IMR-90 (cell line): ENCODE results near the gene SEPTIN5. TPM values are rescaled to one million over a fixed set of nuclear protein-coding genes. Genes with fewer than 3 reads are reported as not detected.

Experiments
- ATAC-seq: fragments of 200-7000 bp; cut with Tn5 transposase; 2 replicates; pipeline ENCODE4 v1.9.1; 2020; ENCODE audit warnings: low read depth, mild to moderate bottlenecking, moderate library complexity
- BruUV-seq: library from RNA; stranded (reverse); fragments of 400-500 nt; replicated peaks from 2 replicates; lab custom pipeline; 2021; lab: Mats Ljungman, UMichigan
- CTCF ChIA-PET: fragments of 300-600 bp; formaldehyde crosslinking; extraction: SDS; loops from one replicate; lab custom pipeline; 2021; ENCODE audit warnings: antibody characterized with exemption; lab: Yijun Ruan, JAX
- POLR2A ChIA-PET: fragments of 300-600 bp; sonication (Branson Sonifier 250); formaldehyde crosslinking; loops from one replicate; lab custom pipeline; 2022; ENCODE audit warnings: antibody characterized with exemption; ENCODE audit not compliant: unreplicated experiment; lab: Charles Lee
- DNase-seq: peaks from one replicate; pipeline ENCODE4 v3.0.0; 2013
- H2AFZ ChIP-seq: replicated peaks from 2 replicates; pipeline ENCODE3; 2013; ENCODE audit warnings: low read length, mild to moderate bottlenecking; ENCODE audit not compliant: poor library complexity
- H2AK5ac ChIP-seq: 2 replicates; pipeline ENCODE4 v1.6.1; 2013; ENCODE audit warnings: low read depth, low read length, inconsistent platforms
- H2AK9ac ChIP-seq: replicated peaks from 2 replicates; pipeline ENCODE3; 2013; ENCODE audit warnings: mild to moderate bottlenecking, low read depth, low read length, moderate library complexity; ENCODE audit not compliant: poor library complexity
- H2BK120ac ChIP-seq: 2 replicates; pipeline ENCODE4 v1.6.1; 2013; ENCODE audit warnings: low read depth, low read length, inconsistent platforms
- H2BK15ac ChIP-seq: 3 replicates; pipeline ENCODE4 v1.6.1; 2013; ENCODE audit warnings: low read depth, low read length, inconsistent platforms
- H2BK20ac ChIP-seq: 2 replicates; pipeline ENCODE4 v1.6.1; 2013; ENCODE audit warnings: low read depth, mild to moderate bottlenecking, inconsistent platforms, low read length, moderate library complexity
- H2BK5ac ChIP-seq: 2 replicates; pipeline ENCODE4 v1.6.1; 2013; ENCODE audit warnings: mild to moderate bottlenecking, low read depth, low read length, inconsistent platforms; ENCODE audit not compliant: poor library complexity, severe bottlenecking
- H3K14ac ChIP-seq: replicated peaks from 2 replicates; pipeline ENCODE4 v1.6.1; 2013; ENCODE audit warnings: low read depth, low read length, inconsistent platforms
- H3K18ac ChIP-seq: 2 replicates; pipeline ENCODE4 v1.6.1; 2013; ENCODE audit warnings: low read depth, low read length, control low read depth
- H3K23ac ChIP-seq: 2 replicates; pipeline ENCODE4 v1.6.1; 2013; ENCODE audit warnings: low read depth, low read length, inconsistent platforms
- H3K27ac ChIP-seq: 2 replicates; pipeline ENCODE4 v1.5.1; 2013; ENCODE audit warnings: mild to moderate bottlenecking, control low read depth, low read length; ENCODE audit not compliant: insufficient read depth
- H3K27me3 ChIP-seq: 2 replicates; pipeline ENCODE4 v1.6.1; 2013; ENCODE audit warnings: low read length; ENCODE audit not compliant: control insufficient read depth, insufficient read depth
- H3K36me3 ChIP-seq: 2 replicates; pipeline ENCODE4 v1.6.1; 2013; ENCODE audit warnings: low read length, mixed read lengths; ENCODE audit not compliant: control insufficient read depth, insufficient read depth
- H3K4ac ChIP-seq: 2 replicates; pipeline ENCODE4 v1.6.1; 2013; ENCODE audit warnings: low read depth, low read length, inconsistent platforms
- H3K4me1 ChIP-seq: 2 replicates; pipeline ENCODE4 v1.6.1; 2013; ENCODE audit warnings: low read length, mixed read lengths; ENCODE audit not compliant: control insufficient read depth, insufficient read depth
- H3K4me2 ChIP-seq: 2 replicates; pipeline ENCODE4 v1.6.1; 2013; ENCODE audit warnings: low read depth, mild to moderate bottlenecking, control low read depth, low read length, moderate library complexity
- H3K4me3 ChIP-seq: 2 replicates; pipeline ENCODE4 v1.5.1; 2013; ENCODE audit warnings: low read depth, mild to moderate bottlenecking, control low read depth, low read length, moderate library complexity; ENCODE audit not compliant: insufficient read depth
- H3K56ac ChIP-seq: 2 replicates; pipeline ENCODE4 v1.6.1; 2013; ENCODE audit warnings: low read length, inconsistent platforms; ENCODE audit not compliant: insufficient read depth; ENCODE audit errors: extremely low read depth
- H3K79me1 ChIP-seq, 2 experiments: 2 replicates each; pipeline ENCODE4 v1.6.1; 2013; ENCODE audit warnings: low read length in 2 of 2, inconsistent platforms in 1 of 2, low read depth in 1 of 2
- H3K9ac ChIP-seq: 2 replicates; pipeline ENCODE4 v1.6.1; 2013; ENCODE audit warnings: low read depth, low read length, control low read depth
- H3K9me1 ChIP-seq: 2 replicates; pipeline ENCODE4 v1.6.1; 2013; ENCODE audit warnings: low read length, inconsistent platforms; ENCODE audit not compliant: insufficient read depth
- H3K9me3 ChIP-seq: 2 replicates; pipeline ENCODE4 v1.6.1; 2013; ENCODE audit warnings: low read length; ENCODE audit not compliant: control insufficient read depth, insufficient read depth
- H4K20me1 ChIP-seq: 2 replicates; pipeline ENCODE4 v1.6.1; 2013; ENCODE audit warnings: low read length, inconsistent platforms; ENCODE audit not compliant: insufficient read depth
- H4K5ac ChIP-seq: 2 replicates; pipeline ENCODE4 v1.6.1; 2013; ENCODE audit warnings: mild to moderate bottlenecking, low read depth, low read length, control low read depth
- H4K8ac ChIP-seq, 2 experiments: 2 replicates each; pipeline ENCODE4 v1.6.1; 2013; ENCODE audit warnings: low read depth in 2 of 2, low read length in 2 of 2, control low read depth in 1 of 2, inconsistent platforms in 1 of 2
- H4K91ac ChIP-seq: 2 replicates; pipeline ENCODE4 v1.6.1; 2013; ENCODE audit warnings: low read depth, low read length, inconsistent platforms; ENCODE audit not compliant: insufficient read depth
- BHLHE40 ChIP-seq: fragments of 150-350 bp; IDR thresholded peaks from 2 replicates; pipeline ENCODE4 v1.6.1; 2016; ENCODE audit warnings: mild to moderate bottlenecking, low read depth, low read length
- CEBPB ChIP-seq: IDR thresholded peaks from 2 replicates; pipeline ENCODE4 v1.6.1; 2012; ENCODE audit warnings: low read depth, low read length, improper control_type of control experiment
- CHD1 ChIP-seq: IDR thresholded peaks from 2 replicates; pipeline ENCODE4 v1.6.1; 2012; ENCODE audit warnings: low read depth, low read length, improper control_type of control experiment
- CTCF ChIP-seq: conservative IDR thresholded peaks from 2 replicates; pipeline ENCODE4 v1.5.1; 2012; ENCODE audit warnings: mild to moderate bottlenecking, low read depth, low read length, improper control_type of control experiment
- ELK1 ChIP-seq: fragments of 150-350 bp; IDR thresholded peaks from 2 replicates; pipeline ENCODE4 v1.6.1; 2016; ENCODE audit warnings: low read depth, mild to moderate bottlenecking, low read length, moderate library complexity, borderline replicate concordance
- FOS ChIP-seq: fragments of 150-350 bp; IDR thresholded peaks from 2 replicates; pipeline ENCODE4 v1.6.1; 2016; ENCODE audit warnings: low read depth, low read length
- MAFK ChIP-seq: IDR thresholded peaks from 2 replicates; pipeline ENCODE4 v1.6.1; 2012; ENCODE audit warnings: low read depth, low read length, improper control_type of control experiment
- MAZ ChIP-seq: IDR thresholded peaks from 2 replicates; pipeline ENCODE4 v1.6.1; 2012; ENCODE audit warnings: low read depth, mild to moderate bottlenecking, low read length, improper control_type of control experiment, moderate library complexity, borderline replicate concordance
- MXI1 ChIP-seq: IDR thresholded peaks from 2 replicates; pipeline ENCODE4 v1.6.1; 2012; ENCODE audit warnings: low read depth, mild to moderate bottlenecking, low read length, moderate library complexity, borderline replicate concordance
- NFE2L2 ChIP-seq: fragments of 150-350 bp; IDR thresholded peaks from 2 replicates; pipeline ENCODE4 v1.6.1; 2016; ENCODE audit warnings: low read depth, mild to moderate bottlenecking, low read length
- POLR2A ChIP-seq: IDR thresholded peaks from 2 replicates; pipeline ENCODE4 v1.6.1; 2012; ENCODE audit warnings: mild to moderate bottlenecking, low read depth, low read length
- RAD21 ChIP-seq: IDR thresholded peaks from 2 replicates; pipeline ENCODE4 v1.6.1; 2012; ENCODE audit warnings: low read length, improper control_type of control experiment
- RCOR1 ChIP-seq: IDR thresholded peaks from 2 replicates; pipeline ENCODE4 v1.6.1; 2012; ENCODE audit warnings: mild to moderate bottlenecking, low read length, improper control_type of control experiment; ENCODE audit not compliant: insufficient replicate concordance
- RFX5 ChIP-seq: IDR thresholded peaks from 2 replicates; pipeline ENCODE4 v1.8.0; 2012; ENCODE audit warnings: low read depth, mild to moderate bottlenecking, low read length, moderate library complexity
- SMC3 ChIP-seq: fragments of 150-350 bp; IDR thresholded peaks from 2 replicates; pipeline ENCODE4 v1.6.1; 2016; ENCODE audit warnings: low read depth, mild to moderate bottlenecking, antibody characterized with exemption, low read length, moderate library complexity
- USF2 ChIP-seq: fragments of 150-350 bp; IDR thresholded peaks from 2 replicates; pipeline ENCODE4 v1.6.1; 2017; ENCODE audit warnings: mild to moderate bottlenecking, antibody characterized with exemption, low read length, low read depth
- WGBS, 2 experiments: methylation state at CpG; one replicate each; pipeline versions ENCODE4 v1.1.5 to v1.1.7; 2013; ENCODE audit warnings: missing lambda C conversion rate in 2 of 2; ENCODE audit not compliant: insufficient read length in 1 of 2; ENCODE audit errors: extremely low coverage in 2 of 2; 5-methylcytosine and 5-hydroxymethylcytosine counted together
- dilution Hi-C: fragments of 300-500 bp; cut with HindIII; formaldehyde crosslinking; loops from one replicate; pipeline ENCODE4 v1.14.3; 2018; ENCODE audit warnings: low sequenced_read_pairs; ENCODE audit not compliant: unreplicated experiment
- in situ Hi-C: fragments of 300-500 bp; cut with MboI; formaldehyde crosslinking; loops from 3 replicates; pipeline ENCODE4 v1.14.3; 2019; ENCODE audit warnings: low sequenced_read_pairs, inconsistent platforms, mixed read lengths
- intact Hi-C: fragments of 100-400 bp; cut with micrococcal nuclease; formaldehyde crosslinking; loops from 2 replicates; pipeline ENCODE4 v1.10.0; 2022
- polyA plus RNA-seq, 3 experiments: library from polyadenylated mRNA; depleted of rRNA; stranded (reverse); fragments of >200 nt; gene quantifications; 2 replicates each; pipeline ENCODE4 v1.2.3, GENCODE V29; 2012; ENCODE audit warnings: low replicate concordance in 1 of 3
- total RNA-seq: library from RNA; depleted of rRNA; stranded (reverse); fragments of >200 nt; gene quantifications from 2 replicates; pipeline ENCODE4 v1.2.3, GENCODE V29; 2012

Gene SEPTIN5
- total and polyA plus RNA-seq, 2 of the 4 experiments (the other 2 are of a cell fraction), result 16.8 to 20.7 TPM

- ChIA-PET CTCF (no interaction called here), POLR2A (no interaction called here)
- no peak overlapping the region for H2AK5ac ChIP-seq
- H4K8ac ChIP-seq, result no peak overlapping the region
- intact Hi-C loops, result no loop called here
- no TSS peak for BruUV-seq
- H2AFZ ChIP-seq, result no peak overlapping the region
- H2BK15ac ChIP-seq, result no peak overlapping the region
- H3K23ac ChIP-seq, result no peak overlapping the region
- H3K4ac ChIP-seq, result no peak overlapping the region
- H3K56ac ChIP-seq, result no peak overlapping the region
- in situ Hi-C loops, result no loop called here
- no peak overlapping the region for H3K4me2 ChIP-seq
- DNase-seq (no peak), ATAC-seq (no peak)
- TF ChIP-seq ELK1 (no peak), USF2 (no peak), RCOR1 (no peak), NFE2L2 (no peak), RFX5 (no peak), RAD21 (no peak), CTCF (no peak), FOS (no peak), MAZ (no peak), SMC3 (no peak), POLR2A (no peak), CHD1 (no peak), BHLHE40 (no peak), MXI1 (no peak), MAFK (no peak), CEBPB (no peak)
- H2BK20ac ChIP-seq, result no peak overlapping the region
- dilution Hi-C loops, result no loop called here
- peaks cover 6% of the 10 kb centered on the region; the same call in 1 of the 2 replicates for H4K20me1 ChIP-seq
- H3K9me3 ChIP-seq, result no peaks in the 10 kb centered on the region
- H4K5ac ChIP-seq, result no peak overlapping the region
- H3K9ac ChIP-seq, result no peak overlapping the region
- H3K27ac ChIP-seq, result no peak overlapping the region
- H3K9me1 ChIP-seq, result no peaks in the 10 kb centered on the region
- peaks cover 4% of the 10 kb centered on the region; the same call in 1 of the 2 replicates for H3K4me1 ChIP-seq
- 9% methylated on average over 10 of the region's 21 CpGs; no CpG with 5 or more reads in 1 of the 2 experiments for WGBS, 2 experiments
- H3K18ac ChIP-seq, result no peak overlapping the region
- no peak overlapping the region for H2BK5ac ChIP-seq
- no peak overlapping the region for H3K14ac ChIP-seq
- H2BK120ac ChIP-seq, result no peak overlapping the region
- H3K79me1 ChIP-seq, result no peaks in the 10 kb centered on the region
- H4K91ac ChIP-seq, result no peak overlapping the region
- H2AK9ac ChIP-seq, result no peak overlapping the region
- peaks cover 93% of the 10 kb centered on the region for H3K27me3 ChIP-seq
- H3K36me3 ChIP-seq, result no peaks in the 10 kb centered on the region
- no peak overlapping the region for H3K4me3 ChIP-seq
Measured at GRCh38 chr22:19758896-19759426, 44.7 kb downstream of the SEPTIN5 start.
